GM10847 (cell line): Measurements from ENCODE around the gene ZNF440.

Experiments used
- POLR2A ChIP-seq: IDR thresholded peaks from 2 replicates; pipeline ENCODE4 v1.6.1; 2011; ENCODE audit not compliant: insufficient read length; ENCODE audit errors: extremely low read depth

Gene ZNF440

GRCh38 chr19:11814029-11814699 lies at the start of gene ZNF440:
Gene ZNF440, plus strand, starts transcription at chr19:11814273. Its CDS starts 175 bp downstream, at chr19:11814448.
- TF ChIP-seq POLR2A = peak; percentile 76

GRCh38 chr19:11766597-11767591 lies 47.2 kb upstream of the ZNF440 start, which contains the start of gene ZNF441:
Gene ZNF441, plus strand, starts transcription at chr19:11767000. Its CDS starts 194 bp downstream, at chr19:11767194.
- TF ChIP-seq POLR2A = peak; percentile 66

- TF ChIP-seq POLR2A = peak; percentile 16
Observed at GRCh38 chr19:11767633-11768133, 46.4 kb upstream of the ZNF440 start.

- no peak for TF ChIP-seq POLR2A
Observed at GRCh38 chr19:11769995-11770394, 44.1 kb upstream of the ZNF440 start.

GRCh38 chr19:11780431-11781020 lies 33.5 kb upstream of the ZNF440 start:
- no peak for TF ChIP-seq POLR2A

GRCh38 chr19:11781295-11782057 lies 32.6 kb upstream of the ZNF440 start:
- no peak for TF ChIP-seq POLR2A

GRCh38 chr19:11783767-11784166 lies 30.3 kb upstream of the ZNF440 start:
- TF ChIP-seq POLR2A = no peak

- TF ChIP-seq POLR2A = no peak
Observed at GRCh38 chr19:11784356-11784755, 29.7 kb upstream of the ZNF440 start.

GRCh38 chr19:11787536-11787935 lies 26.5 kb upstream of the ZNF440 start:
- TF ChIP-seq POLR2A = no peak

GRCh38 chr19:11792942-11793341 lies 21.1 kb upstream of the ZNF440 start:
- TF ChIP-seq POLR2A = no peak

- no peak for TF ChIP-seq POLR2A
Observed at GRCh38 chr19:11797491-11797890, 16.6 kb upstream of the ZNF440 start.

- peak; percentile 26 for TF ChIP-seq POLR2A
Observed at GRCh38 chr19:11798391-11799330, 15.4 kb upstream of the ZNF440 start, which contains the start of gene ZNF491. Gene ZNF491, plus strand, starts transcription at chr19:11798523. Its CDS starts 7,431 bp downstream, at chr19:11805954.

GRCh38 chr19:11806354-11807098 lies 7.5 kb upstream of the ZNF440 start:
- TF ChIP-seq POLR2A = no peak

- TF ChIP-seq POLR2A = no peak
Observed at GRCh38 chr19:11807099-11807380, 7.0 kb upstream of the ZNF440 start.

- TF ChIP-seq POLR2A = no peak
Observed at GRCh38 chr19:11813703-11814028, 407 bp upstream of the ZNF440 start.
